GM12878 (cell line): Measurements from ENCODE around the gene WDR38. TPM values are rescaled to one million over a fixed set of nuclear protein-coding genes. Genes with fewer than 3 reads are reported as not detected.
A peak's percentile ranks its signal among the peaks of the same experiment; 100 is the strongest.

Source experiments
- BMI1 ChIP-seq: fragments of 450-650 bp; IDR thresholded peaks from 2 replicates; pipeline ENCODE4 v1.6.1; 2016; ENCODE audit warnings: mild to moderate bottlenecking, moderate library complexity, borderline replicate concordance
- CBFB ChIP-seq: IDR thresholded peaks from 2 replicates; pipeline ENCODE4 v1.6.1; 2016; ENCODE audit warnings: antibody characterized with exemption, low read depth
- EGR1 ChIP-seq, 2 experiments: IDR thresholded peaks; 1 replicate in 1 of 2; 2 replicates in 1 of 2; pipeline ENCODE4 v1.6.1; 2011 to 2012; ENCODE audit warnings: low read depth in 2 of 2, low read length in 2 of 2, borderline replicate concordance in 1 of 2, mild to moderate bottlenecking in 1 of 2, moderate library complexity in 1 of 2
- HDGF ChIP-seq: fragments of 450-650 bp; IDR thresholded peaks from 2 replicates; pipeline ENCODE4 v1.6.1; 2016; ENCODE audit warnings: antibody characterized with exemption
- MEF2B ChIP-seq: fragments of 450-650 bp; IDR thresholded peaks from 2 replicates; pipeline ENCODE4 v1.6.1; 2018; ENCODE audit warnings: mild to moderate bottlenecking, moderate library complexity; ENCODE audit not compliant: partially characterized antibody, poor library complexity, severe bottlenecking
- NFYA ChIP-seq: IDR thresholded peaks from 2 replicates; pipeline ENCODE4 v1.6.1; 2011; ENCODE audit warnings: low read depth, mild to moderate bottlenecking, low read length, improper control_type of control experiment, borderline replicate concordance
- RAD21 ChIP-seq: IDR thresholded peaks from 2 replicates; pipeline ENCODE4 v1.6.1; 2011; ENCODE audit warnings: mild to moderate bottlenecking, low read depth, low read length, moderate library complexity; ENCODE audit not compliant: insufficient read depth
- SIN3A ChIP-seq: IDR thresholded peaks from 2 replicates; pipeline ENCODE4 v1.6.1; 2012; ENCODE audit warnings: low read depth, low read length, improper control_type of control experiment
- SREBF1 ChIP-seq: IDR thresholded peaks from 2 replicates; pipeline ENCODE4 v1.6.1; 2012; ENCODE audit warnings: mild to moderate bottlenecking, low read length
- SREBF2 ChIP-seq: IDR thresholded peaks from 2 replicates; pipeline ENCODE4 v1.6.1; 2012; ENCODE audit warnings: mild to moderate bottlenecking, low read length
- WRNIP1 ChIP-seq: IDR thresholded peaks from 2 replicates; pipeline ENCODE4 v1.6.1; 2011; ENCODE audit warnings: low read depth, low read length, improper control_type of control experiment, borderline replicate concordance
- polyA plus RNA-seq, 11 experiments: library from polyadenylated mRNA; depleted of rRNA in 4 of 11; unstranded in 6 of 11; stranded (reverse) in 5 of 11; fragments of >200 nt; fragmentation: Nextera tagmentation in 4 of 11; fragmentation: Illumina TruSeq in 1 of 11; extraction: Ambion mirVana in 4 of 11; extraction: Trizol in 1 of 11; gene quantifications; 1 replicate in 1 of 11; 2 replicates in 10 of 11; pipeline versions ENCODE4 v1.2.1 to v1.2.3, GENCODE V29; 2011 to 2016; ENCODE audit warnings: inconsistent platforms in 2 of 11, missing spikeins in 2 of 11, low read depth in 1 of 11
- total RNA-seq, 4 experiments: library from RNA; depleted of rRNA in 3 of 4; stranded (reverse); fragments of >200 nt in 3 of 4; fragmentation: Illumina TruSeq in 1 of 4; extraction: Trizol in 1 of 4; gene quantifications; 2 replicates each; pipeline versions ENCODE4 v1.2.1 to v1.2.3, GENCODE V29; 2013 to 2021
- TF ChIP-seq, protein P1 (sequence below): fragments of 450-650 bp; IDR thresholded peaks from 2 replicates; pipeline ENCODE4 v1.6.1; 2017; ENCODE audit warnings: borderline replicate concordance
- TF ChIP-seq, protein P2 (sequence below): fragments of 450-650 bp; IDR thresholded peaks from 2 replicates; pipeline ENCODE4 v1.6.1; 2017; ENCODE audit warnings: mild to moderate bottlenecking, moderate library complexity
- TF ChIP-seq, protein P3 (sequence below): fragments of 450-650 bp; IDR thresholded peaks from 2 replicates; pipeline ENCODE4 v1.6.1; 2017; ENCODE audit warnings: mild to moderate bottlenecking, moderate library complexity
- TF ChIP-seq, protein P4 (sequence below): fragments of 450-650 bp; IDR thresholded peaks from 2 replicates; pipeline ENCODE4 v1.6.1; 2017; ENCODE audit warnings: mild to moderate bottlenecking, low read depth, inconsistent platforms; ENCODE audit not compliant: poor library complexity, severe bottlenecking
- TF ChIP-seq, protein P5 (sequence below): fragments of 450-650 bp; IDR thresholded peaks from 2 replicates; pipeline ENCODE4 v1.6.1; 2016; ENCODE audit warnings: mild to moderate bottlenecking

The WDR38 gene
- total and polyA plus RNA-seq, 10 of the 15 experiments (the other 5 are each of a cell fraction or from before 2014, with no cell fraction given): not detected

DNA sequence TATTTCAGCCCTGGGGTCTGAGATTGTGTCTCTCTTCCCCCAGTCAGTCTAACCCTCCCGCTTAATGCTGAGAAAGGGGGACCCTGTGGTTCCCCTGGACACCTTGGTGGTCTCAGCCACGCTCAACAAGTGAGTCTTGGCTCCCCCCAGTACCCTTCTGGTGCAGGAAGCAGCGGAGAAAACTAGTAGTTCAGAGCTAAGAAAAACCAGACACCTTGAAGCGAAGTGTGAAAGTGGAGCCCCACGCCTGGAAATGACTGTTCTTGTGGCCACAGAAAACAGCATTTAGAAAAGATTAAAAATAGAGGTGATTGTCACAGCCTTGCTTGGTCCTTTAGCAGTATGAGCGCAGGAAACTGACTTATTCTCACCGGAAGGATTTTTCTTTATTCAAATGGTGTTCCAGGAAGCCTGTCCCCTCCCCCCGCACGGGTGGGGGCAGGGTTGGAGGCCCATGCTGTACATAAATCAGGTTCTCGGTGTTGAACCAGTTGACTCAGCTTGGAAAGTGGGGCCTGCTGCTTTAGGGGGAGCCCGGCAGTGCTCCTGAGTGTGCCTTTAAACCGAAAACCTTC is 16.8 kb downstream of the WDR38 start (continued):
- TF ChIP-seq, protein P1, sequence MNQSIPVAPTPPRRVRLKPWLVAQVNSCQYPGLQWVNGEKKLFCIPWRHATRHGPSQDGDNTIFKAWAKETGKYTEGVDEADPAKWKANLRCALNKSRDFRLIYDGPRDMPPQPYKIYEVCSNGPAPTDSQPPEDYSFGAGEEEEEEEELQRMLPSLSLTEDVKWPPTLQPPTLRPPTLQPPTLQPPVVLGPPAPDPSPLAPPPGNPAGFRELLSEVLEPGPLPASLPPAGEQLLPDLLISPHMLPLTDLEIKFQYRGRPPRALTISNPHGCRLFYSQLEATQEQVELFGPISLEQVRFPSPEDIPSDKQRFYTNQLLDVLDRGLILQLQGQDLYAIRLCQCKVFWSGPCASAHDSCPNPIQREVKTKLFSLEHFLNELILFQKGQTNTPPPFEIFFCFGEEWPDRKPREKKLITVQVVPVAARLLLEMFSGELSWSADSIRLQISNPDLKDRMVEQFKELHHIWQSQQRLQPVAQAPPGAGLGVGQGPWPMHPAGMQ: no peak
- no peak for TF ChIP-seq BMI1
- TF ChIP-seq WRNIP1: 0 out of 2 replicates have a peak, but pooled peaks have one; percentile 27
- no peak for TF ChIP-seq NFYA
- TF ChIP-seq, protein P2, sequence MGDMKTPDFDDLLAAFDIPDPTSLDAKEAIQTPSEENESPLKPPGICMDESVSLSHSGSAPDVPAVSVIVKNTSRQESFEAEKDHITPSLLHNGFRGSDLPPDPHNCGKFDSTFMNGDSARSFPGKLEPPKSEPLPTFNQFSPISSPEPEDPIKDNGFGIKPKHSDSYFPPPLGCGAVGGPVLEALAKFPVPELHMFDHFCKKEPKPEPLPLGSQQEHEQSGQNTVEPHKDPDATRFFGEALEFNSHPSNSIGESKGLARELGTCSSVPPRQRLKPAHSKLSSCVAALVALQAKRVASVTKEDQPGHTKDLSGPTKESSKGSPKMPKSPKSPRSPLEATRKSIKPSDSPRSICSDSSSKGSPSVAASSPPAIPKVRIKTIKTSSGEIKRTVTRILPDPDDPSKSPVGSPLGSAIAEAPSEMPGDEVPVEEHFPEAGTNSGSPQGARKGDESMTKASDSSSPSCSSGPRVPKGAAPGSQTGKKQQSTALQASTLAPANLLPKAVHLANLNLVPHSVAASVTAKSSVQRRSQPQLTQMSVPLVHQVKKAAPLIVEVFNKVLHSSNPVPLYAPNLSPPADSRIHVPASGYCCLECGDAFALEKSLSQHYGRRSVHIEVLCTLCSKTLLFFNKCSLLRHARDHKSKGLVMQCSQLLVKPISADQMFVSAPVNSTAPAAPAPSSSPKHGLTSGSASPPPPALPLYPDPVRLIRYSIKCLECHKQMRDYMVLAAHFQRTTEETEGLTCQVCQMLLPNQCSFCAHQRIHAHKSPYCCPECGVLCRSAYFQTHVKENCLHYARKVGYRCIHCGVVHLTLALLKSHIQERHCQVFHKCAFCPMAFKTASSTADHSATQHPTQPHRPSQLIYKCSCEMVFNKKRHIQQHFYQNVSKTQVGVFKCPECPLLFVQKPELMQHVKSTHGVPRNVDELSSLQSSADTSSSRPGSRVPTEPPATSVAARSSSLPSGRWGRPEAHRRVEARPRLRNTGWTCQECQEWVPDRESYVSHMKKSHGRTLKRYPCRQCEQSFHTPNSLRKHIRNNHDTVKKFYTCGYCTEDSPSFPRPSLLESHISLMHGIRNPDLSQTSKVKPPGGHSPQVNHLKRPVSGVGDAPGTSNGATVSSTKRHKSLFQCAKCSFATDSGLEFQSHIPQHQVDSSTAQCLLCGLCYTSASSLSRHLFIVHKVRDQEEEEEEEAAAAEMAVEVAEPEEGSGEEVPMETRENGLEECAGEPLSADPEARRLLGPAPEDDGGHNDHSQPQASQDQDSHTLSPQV: no peak
- TF ChIP-seq CBFB: no peak; the same call in none of the 2 replicates
- TF ChIP-seq MEF2B: peak; percentile 44
- TF ChIP-seq, protein P3, sequence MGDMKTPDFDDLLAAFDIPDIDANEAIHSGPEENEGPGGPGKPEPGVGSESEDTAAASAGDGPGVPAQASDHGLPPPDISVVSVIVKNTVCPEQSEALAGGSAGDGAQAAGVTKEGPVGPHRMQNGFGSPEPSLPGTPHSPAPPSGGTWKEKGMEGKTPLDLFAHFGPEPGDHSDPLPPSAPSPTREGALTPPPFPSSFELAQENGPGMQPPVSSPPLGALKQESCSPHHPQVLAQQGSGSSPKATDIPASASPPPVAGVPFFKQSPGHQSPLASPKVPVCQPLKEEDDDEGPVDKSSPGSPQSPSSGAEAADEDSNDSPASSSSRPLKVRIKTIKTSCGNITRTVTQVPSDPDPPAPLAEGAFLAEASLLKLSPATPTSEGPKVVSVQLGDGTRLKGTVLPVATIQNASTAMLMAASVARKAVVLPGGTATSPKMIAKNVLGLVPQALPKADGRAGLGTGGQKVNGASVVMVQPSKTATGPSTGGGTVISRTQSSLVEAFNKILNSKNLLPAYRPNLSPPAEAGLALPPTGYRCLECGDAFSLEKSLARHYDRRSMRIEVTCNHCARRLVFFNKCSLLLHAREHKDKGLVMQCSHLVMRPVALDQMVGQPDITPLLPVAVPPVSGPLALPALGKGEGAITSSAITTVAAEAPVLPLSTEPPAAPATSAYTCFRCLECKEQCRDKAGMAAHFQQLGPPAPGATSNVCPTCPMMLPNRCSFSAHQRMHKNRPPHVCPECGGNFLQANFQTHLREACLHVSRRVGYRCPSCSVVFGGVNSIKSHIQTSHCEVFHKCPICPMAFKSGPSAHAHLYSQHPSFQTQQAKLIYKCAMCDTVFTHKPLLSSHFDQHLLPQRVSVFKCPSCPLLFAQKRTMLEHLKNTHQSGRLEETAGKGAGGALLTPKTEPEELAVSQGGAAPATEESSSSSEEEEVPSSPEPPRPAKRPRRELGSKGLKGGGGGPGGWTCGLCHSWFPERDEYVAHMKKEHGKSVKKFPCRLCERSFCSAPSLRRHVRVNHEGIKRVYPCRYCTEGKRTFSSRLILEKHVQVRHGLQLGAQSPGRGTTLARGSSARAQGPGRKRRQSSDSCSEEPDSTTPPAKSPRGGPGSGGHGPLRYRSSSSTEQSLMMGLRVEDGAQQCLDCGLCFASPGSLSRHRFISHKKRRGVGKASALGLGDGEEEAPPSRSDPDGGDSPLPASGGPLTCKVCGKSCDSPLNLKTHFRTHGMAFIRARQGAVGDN: peak; percentile 29; the same call in 1 of the 2 replicates
- TF ChIP-seq SIN3A: peak; percentile 63
- no peak for TF ChIP-seq SREBF2
- TF ChIP-seq HDGF: no peak
- TF ChIP-seq, protein P4, sequence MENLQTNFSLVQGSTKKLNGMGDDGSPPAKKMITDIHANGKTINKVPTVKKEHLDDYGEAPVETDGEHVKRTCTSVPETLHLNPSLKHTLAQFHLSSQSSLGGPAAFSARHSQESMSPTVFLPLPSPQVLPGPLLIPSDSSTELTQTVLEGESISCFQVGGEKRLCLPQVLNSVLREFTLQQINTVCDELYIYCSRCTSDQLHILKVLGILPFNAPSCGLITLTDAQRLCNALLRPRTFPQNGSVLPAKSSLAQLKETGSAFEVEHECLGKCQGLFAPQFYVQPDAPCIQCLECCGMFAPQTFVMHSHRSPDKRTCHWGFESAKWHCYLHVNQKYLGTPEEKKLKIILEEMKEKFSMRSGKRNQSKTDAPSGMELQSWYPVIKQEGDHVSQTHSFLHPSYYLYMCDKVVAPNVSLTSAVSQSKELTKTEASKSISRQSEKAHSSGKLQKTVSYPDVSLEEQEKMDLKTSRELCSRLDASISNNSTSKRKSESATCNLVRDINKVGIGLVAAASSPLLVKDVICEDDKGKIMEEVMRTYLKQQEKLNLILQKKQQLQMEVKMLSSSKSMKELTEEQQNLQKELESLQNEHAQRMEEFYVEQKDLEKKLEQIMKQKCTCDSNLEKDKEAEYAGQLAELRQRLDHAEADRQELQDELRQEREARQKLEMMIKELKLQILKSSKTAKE: peak; percentile 66
- TF ChIP-seq SREBF1: no peak
- TF ChIP-seq EGR1 (IDR thresholded peaks at IDR 0.05; ENCODE audit: borderline replicate concordance in 1 of 2, low read depth in 2 of 2, low read length in 2 of 2): peak in 1 of 2 experiments; percentile 39; a peak in 1 of 3 replicates
- TF ChIP-seq, protein P5, sequence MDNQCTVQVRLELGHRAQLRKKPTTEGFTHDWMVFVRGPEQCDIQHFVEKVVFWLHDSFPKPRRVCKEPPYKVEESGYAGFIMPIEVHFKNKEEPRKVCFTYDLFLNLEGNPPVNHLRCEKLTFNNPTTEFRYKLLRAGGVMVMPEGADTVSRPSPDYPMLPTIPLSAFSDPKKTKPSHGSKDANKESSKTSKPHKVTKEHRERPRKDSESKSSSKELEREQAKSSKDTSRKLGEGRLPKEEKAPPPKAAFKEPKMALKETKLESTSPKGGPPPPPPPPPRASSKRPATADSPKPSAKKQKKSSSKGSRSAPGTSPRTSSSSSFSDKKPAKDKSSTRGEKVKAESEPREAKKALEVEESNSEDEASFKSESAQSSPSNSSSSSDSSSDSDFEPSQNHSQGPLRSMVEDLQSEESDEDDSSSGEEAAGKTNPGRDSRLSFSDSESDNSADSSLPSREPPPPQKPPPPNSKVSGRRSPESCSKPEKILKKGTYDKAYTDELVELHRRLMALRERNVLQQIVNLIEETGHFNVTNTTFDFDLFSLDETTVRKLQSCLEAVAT: peak; percentile 18; the same call in 1 of the 2 replicates
- TF ChIP-seq RAD21: peak; percentile 2; the same call in 1 of the 2 replicates
